IPS-20b (cell line): ENCODE results near the gene C11orf54.

ENCODE experiments used
- H3K27ac ChIP-seq: one replicate; pipeline ENCODE4 v1.5.1; 2013; ENCODE audit warnings: low read length
- H3K27me3 ChIP-seq: 2 replicates; pipeline ENCODE4 v1.6.1; 2013; ENCODE audit warnings: mild to moderate bottlenecking, low read length, inconsistent platforms; ENCODE audit not compliant: insufficient read depth
- H3K36me3 ChIP-seq: 2 replicates; pipeline ENCODE4 v1.6.1; 2013; ENCODE audit warnings: low read depth, mild to moderate bottlenecking, inconsistent platforms, low read length, moderate library complexity; ENCODE audit not compliant: insufficient read depth
- H3K4me1 ChIP-seq: 2 replicates; pipeline ENCODE4 v1.6.1; 2013; ENCODE audit warnings: mild to moderate bottlenecking, control low read depth, inconsistent platforms, low read length, moderate library complexity; ENCODE audit not compliant: insufficient read depth
- H3K4me3 ChIP-seq: 2 replicates; pipeline ENCODE4 v1.5.1; 2013; ENCODE audit warnings: mild to moderate bottlenecking, low read length, inconsistent platforms
- H3K9ac ChIP-seq: 2 replicates; pipeline ENCODE4 v1.6.1; 2013; ENCODE audit warnings: low read depth, mild to moderate bottlenecking, inconsistent platforms, low read length, moderate library complexity
- H3K9me3 ChIP-seq: 2 replicates; pipeline ENCODE4 v1.6.1; 2013; ENCODE audit warnings: mild to moderate bottlenecking, low read depth, low read length, inconsistent platforms; ENCODE audit not compliant: insufficient read depth

C11orf54 gene

DNA sequence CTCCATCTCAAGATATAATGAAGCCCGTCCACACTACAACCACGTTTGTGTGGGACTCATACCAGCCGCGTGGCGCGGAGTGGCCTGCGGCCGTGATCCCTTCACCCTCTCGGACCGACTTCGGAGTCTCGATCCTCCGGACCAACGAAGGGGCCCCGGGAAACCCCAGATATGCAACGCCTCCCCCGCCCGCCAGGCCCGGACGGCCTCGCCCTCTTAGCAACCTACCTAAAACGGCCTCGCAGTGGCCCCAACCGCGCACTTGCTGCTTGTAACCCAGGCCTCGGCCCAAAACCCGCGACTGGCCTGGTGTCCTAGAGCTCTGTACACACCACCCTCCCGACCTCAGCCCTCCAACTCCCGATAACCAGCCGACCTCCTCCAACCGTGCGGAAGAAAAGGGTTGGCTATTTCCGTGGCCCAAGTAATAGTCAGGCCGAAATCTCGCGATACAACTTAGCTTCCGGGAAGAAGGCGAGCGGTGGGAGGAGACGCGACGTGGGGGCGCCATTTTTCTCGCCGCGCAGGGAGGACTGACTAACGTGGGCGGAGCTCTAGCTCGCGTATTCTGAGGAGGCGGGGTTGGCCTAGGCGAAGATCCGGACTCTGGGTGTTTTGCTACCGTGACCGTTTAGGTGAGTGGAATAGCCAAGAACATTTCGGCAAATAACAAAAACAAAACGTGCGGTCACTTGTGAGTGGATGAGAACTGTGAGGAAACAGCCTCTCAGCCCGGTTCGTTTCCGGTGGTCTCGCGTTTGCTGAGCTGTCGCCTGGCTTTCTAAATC, at the start of gene C11orf54, which contains the start of gene TAF1D:
C11orf54 (plus strand) TSS at position 579 of the 788 bp plus-strand sequence. CDS start 5,722 bp downstream, outside the sequence.
TAF1D (minus strand) TSS at position 402 of the 788 bp plus-strand sequence. CDS start 2,191 bp downstream, outside the sequence.
- Histone ChIP-seq H3K36me3 (peaks cover 43% of the 10 kb centered on the region), H3K9me3 (no peaks in the 10 kb centered on the region), H3K27me3 (no peaks in the 10 kb centered on the region), H3K27ac (peak within 1 kb of the TSS; percentile 93), H3K4me1 (peaks cover 14% of the 10 kb centered on the region), H3K9ac (peak within 1 kb of the TSS; percentile 100), H3K4me3 (peak within 1 kb of the TSS; percentile 99)

DNA sequence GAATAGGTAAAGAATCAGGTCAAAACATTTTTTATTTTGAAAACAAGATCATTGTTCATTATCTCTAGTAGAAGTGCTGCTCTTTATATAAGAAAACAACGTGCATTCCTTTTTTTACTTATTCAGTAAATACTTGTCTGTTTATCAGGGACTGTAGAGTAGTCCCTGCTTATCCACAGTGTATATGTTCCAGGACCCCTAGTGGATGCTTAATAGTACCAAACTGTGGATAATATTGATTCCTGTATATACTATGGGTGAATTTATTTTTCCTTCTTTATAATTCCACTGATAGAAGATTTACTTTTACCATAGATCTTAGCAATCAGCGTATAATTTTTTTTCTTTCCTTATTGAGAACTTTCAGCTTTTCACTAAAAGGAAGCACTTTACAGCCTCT, 47.4 kb upstream of the C11orf54 start:
- H3K4me1 ChIP-seq, result no peaks in the 10 kb centered on the region
- no peak overlapping the region for H3K4me3 ChIP-seq
- H3K9ac ChIP-seq, result no peak overlapping the region
- no peaks in the 10 kb centered on the region for H3K27me3 ChIP-seq
- H3K36me3 ChIP-seq, result peaks cover 88% of the 10 kb centered on the region
- no peak overlapping the region for H3K27ac ChIP-seq
- no peaks in the 10 kb centered on the region for H3K9me3 ChIP-seq

DNA sequence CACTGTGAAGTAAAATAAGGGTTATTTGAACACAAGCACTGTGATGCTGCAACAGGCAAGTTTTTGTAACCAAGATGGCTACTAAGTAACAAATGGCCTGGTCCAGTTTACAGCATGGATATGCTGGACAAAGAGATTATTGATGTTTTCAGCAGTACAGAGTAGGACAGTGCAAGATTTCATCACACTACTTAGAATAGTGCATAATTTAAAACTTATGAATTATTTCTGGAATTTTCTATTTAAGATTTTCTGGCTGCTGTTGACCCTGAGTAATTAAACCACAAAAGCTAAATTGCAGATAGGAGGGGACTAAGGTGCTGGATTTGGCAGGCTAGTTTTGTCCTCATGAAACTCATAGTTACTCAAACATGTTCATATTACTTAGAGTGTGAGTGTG, 46.9 kb upstream of the C11orf54 start:
- no peak overlapping the region for H3K27ac ChIP-seq
- no peaks in the 10 kb centered on the region for H3K9me3 ChIP-seq
- no peak overlapping the region for H3K9ac ChIP-seq
- H3K4me1 ChIP-seq, result no peaks in the 10 kb centered on the region
- H3K4me3 ChIP-seq, result no peak overlapping the region
- H3K27me3 ChIP-seq, result no peaks in the 10 kb centered on the region
- peaks cover 88% of the 10 kb centered on the region for H3K36me3 ChIP-seq

DNA sequence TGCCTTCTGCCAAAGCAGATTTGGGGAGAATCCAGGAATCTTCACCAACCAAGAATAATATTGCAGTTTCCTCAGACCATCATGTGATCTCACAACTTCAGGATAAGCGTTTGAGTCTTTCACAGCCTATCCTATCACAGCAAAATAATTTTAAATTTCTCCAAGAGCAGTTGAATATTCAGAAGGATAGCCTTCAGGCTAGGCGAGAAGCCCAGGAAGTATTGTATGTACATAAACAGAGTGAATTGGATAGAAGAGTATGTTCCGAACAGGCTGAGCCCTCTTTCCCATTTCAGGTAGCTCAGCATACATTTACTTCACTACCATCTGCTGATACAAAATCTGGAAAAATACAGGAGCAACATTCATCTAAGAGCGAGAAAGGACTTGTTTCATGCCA, 43.9 kb upstream of the C11orf54 start:
- H3K27ac ChIP-seq, result no peak overlapping the region
- no peaks in the 10 kb centered on the region for H3K27me3 ChIP-seq
- no peaks in the 10 kb centered on the region for H3K9me3 ChIP-seq
- peaks cover 91% of the 10 kb centered on the region for H3K36me3 ChIP-seq
- no peak overlapping the region for H3K9ac ChIP-seq
- H3K4me3 ChIP-seq, result no peak overlapping the region
- H3K4me1 ChIP-seq, result no peaks in the 10 kb centered on the region

DNA sequence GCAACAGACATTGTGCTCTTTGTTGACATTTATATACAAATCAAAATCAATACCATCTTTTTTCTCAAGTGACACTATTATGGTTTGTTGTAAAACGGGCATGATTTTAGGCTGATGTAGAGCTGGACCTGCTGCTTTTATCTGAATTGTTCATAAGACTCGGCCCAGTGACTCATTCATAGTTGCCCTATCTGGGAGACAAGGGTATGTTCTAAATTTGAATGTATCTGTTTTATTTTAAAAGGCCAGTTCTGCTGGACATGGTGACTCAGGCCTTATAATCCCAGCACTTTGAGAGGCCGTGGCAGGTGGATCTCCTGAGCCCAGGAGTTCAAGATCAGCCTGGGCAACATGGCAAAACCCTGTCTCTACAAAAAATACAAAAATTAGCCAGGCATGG, 40.6 kb upstream of the C11orf54 start:
- H3K4me1 ChIP-seq, result no peaks in the 10 kb centered on the region
- H3K36me3 ChIP-seq, result peaks cover 90% of the 10 kb centered on the region
- no peak overlapping the region for H3K4me3 ChIP-seq
- H3K9me3 ChIP-seq, result no peaks in the 10 kb centered on the region
- H3K27ac ChIP-seq, result no peak overlapping the region
- H3K27me3 ChIP-seq, result no peaks in the 10 kb centered on the region
- H3K9ac ChIP-seq, result no peak overlapping the region

DNA sequence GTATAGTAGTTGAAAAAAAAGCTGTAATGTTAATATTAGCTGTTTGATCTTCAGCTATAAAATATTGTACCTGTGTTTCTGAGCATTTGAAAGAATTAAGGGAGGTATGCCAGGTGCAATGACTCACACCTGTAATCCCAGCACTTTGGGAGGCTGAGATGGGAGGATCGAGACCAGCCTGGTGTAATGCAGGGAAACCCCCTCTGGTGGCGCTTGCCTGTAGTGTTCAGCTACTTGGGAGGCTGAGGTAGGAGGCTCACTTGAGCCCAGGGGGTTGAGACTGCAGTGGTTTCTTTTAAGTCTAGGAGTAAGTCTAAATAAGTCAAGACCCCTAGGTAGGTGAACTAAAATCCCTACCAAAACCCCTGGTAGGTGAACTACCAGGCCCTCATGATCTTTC, 37.2 kb upstream of the C11orf54 start:
- no peak overlapping the region for H3K4me3 ChIP-seq
- H3K9ac ChIP-seq, result no peak overlapping the region
- H3K9me3 ChIP-seq, result peaks cover 3% of the 10 kb centered on the region; the same call in 1 of the 2 replicates
- H3K27me3 ChIP-seq, result no peaks in the 10 kb centered on the region
- peaks cover 88% of the 10 kb centered on the region for H3K36me3 ChIP-seq
- H3K27ac ChIP-seq, result no peak overlapping the region
- no peaks in the 10 kb centered on the region for H3K4me1 ChIP-seq

DNA sequence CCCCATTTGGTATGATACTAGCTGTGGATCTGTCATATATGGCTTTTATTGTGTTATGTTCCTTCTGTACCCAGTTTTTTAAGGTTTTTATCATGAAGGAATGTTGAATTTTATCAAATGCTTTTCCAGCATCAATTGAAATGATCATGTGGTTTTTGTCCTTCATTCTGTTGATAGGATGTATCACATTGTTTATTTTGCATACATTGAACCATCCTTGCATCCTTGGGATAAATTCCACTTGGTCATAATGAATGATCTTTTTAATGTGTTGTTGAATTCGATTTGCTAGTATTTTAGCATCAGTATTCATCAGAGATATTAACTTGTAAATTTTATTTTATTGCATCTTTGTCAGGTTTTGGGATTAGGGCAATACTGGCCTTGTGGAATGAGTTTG, 31.2 kb upstream of the C11orf54 start:
- Histone ChIP-seq H3K36me3 (peaks cover 76% of the 10 kb centered on the region), H3K27me3 (no peaks in the 10 kb centered on the region)

DNA sequence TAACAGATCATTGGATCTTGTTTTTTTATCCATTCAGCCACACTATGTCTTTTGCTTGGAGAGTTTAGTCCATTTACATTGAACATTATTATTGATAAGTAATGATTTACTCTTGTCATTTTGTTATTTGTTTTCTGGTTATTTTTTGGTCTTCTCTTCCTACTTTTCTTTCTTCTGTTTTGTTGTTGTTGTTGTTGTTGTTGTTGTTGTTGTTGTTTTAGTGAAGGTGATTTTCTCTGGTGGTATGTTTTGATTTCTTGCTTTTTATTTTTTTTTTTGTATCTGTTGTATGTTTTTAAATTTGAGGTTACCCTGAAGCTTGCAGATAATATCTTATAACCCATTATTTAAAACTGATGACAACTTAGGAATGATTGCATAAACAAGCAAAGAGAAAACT, 28.8 kb upstream of the C11orf54 start:
- no peaks in the 10 kb centered on the region for H3K27me3 ChIP-seq
- H3K4me3 ChIP-seq, result no peak overlapping the region
- peaks cover 76% of the 10 kb centered on the region for H3K36me3 ChIP-seq

More for the DNA sequence above, 31.2 kb upstream of the C11orf54 start:
- no peaks in the 10 kb centered on the region for H3K4me1 ChIP-seq
- H3K9me3 ChIP-seq, result peaks cover 11% of the 10 kb centered on the region; the same call in 1 of the 2 replicates
- H3K4me3 ChIP-seq, result no peak overlapping the region
- no peak overlapping the region for H3K9ac ChIP-seq
- H3K27ac ChIP-seq, result no peak overlapping the region

DNA sequence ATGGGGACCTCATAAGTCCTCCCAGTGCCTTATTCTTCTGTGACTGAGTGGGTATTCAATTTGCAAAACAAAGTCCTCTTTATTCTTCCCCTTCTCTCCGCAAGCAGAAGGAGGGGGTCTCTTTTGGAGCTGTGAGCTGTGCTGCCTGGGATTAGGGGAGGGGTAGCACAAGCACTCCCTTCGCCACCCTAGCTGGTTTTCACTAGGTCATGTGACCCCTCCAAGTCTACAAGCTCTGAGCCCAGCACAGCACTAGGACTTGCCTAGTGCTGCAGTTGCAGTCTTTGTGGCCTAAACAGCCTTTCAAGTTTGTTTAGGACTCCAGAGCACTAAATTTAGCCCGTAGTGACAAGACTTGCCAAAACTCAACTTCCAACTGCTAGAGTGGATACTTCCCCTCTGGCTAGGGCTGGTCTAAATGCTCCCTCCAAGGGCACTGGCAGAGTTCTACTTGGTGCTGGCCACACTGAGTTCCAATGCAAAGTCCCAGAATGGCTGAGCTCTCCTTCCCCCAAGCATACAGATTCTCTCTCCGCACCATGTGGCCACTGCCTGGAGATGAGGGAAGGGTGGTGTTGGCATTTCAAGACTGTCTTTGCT, 25.6 kb upstream of the C11orf54 start:
- no peaks in the 10 kb centered on the region for H3K9me3 ChIP-seq
- H3K36me3 ChIP-seq, result peaks cover 49% of the 10 kb centered on the region
- H3K4me3 ChIP-seq, result no peak overlapping the region
- H3K27ac ChIP-seq, result no peak overlapping the region
- H3K9ac ChIP-seq, result no peak overlapping the region
- H3K27me3 ChIP-seq, result no peaks in the 10 kb centered on the region
- no peaks in the 10 kb centered on the region for H3K4me1 ChIP-seq

More for the DNA sequence above, 28.8 kb upstream of the C11orf54 start:
- Histone ChIP-seq H3K9me3 (peaks cover 11% of the 10 kb centered on the region; the same call in 1 of the 2 replicates), H3K9ac (no peak overlapping the region), H3K4me1 (no peaks in the 10 kb centered on the region), H3K27ac (no peak overlapping the region)

DNA sequence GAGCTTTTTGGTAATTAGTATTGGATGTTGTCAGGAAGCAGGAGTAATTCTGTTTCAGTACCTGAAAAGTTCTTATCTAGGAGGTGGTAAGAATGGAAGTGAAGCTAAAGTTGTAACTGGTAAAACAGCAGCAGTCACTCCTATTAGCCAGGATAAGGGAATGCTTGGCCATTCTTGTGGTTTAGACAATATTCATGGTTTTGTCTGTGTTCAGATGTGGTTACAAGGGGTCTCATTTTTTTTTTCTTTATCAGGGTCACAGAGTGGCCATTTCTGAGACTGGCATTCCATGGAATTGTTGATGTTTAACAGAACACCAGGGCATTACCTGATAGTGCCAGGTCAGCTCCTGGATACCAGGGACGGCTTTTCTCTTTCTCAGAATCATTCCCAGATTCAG, 24.0 kb upstream of the C11orf54 start:
- Histone ChIP-seq H3K27me3 (no peaks in the 10 kb centered on the region), H3K4me3 (no peak overlapping the region), H3K4me1 (no peaks in the 10 kb centered on the region), H3K9me3 (no peaks in the 10 kb centered on the region), H3K27ac (no peak overlapping the region), H3K9ac (no peak overlapping the region), H3K36me3 (peaks cover 57% of the 10 kb centered on the region)

DNA sequence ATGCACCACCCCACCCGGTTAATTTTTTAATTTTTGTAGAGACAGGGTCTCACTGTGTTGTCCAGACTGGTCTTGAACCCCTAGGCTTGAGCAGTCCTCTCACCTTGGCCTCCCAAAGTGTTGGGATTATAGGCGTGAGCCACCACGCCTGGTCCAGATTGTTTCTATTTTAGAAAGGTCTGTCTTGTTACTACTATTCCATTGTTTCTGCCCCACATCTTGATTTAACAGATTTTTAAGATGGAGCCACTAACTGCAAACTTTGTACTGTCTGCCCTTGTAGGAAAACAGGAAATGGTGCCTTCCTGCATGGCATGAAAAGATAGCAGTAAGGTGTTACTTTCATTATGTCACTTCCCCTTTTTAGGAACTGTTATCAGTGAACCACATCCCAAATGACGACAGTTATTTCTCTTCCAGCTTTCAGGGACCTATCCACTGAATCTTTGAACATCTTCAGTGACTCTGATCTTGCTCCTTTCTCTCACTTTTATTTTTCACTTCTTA, 23.4 kb upstream of the C11orf54 start:
- no peak overlapping the region for H3K4me3 ChIP-seq
- no peak overlapping the region for H3K9ac ChIP-seq
- no peaks in the 10 kb centered on the region for H3K9me3 ChIP-seq
- no peaks in the 10 kb centered on the region for H3K4me1 ChIP-seq
- H3K36me3 ChIP-seq, result peaks cover 56% of the 10 kb centered on the region
- H3K27me3 ChIP-seq, result no peaks in the 10 kb centered on the region
- no peak overlapping the region for H3K27ac ChIP-seq

DNA sequence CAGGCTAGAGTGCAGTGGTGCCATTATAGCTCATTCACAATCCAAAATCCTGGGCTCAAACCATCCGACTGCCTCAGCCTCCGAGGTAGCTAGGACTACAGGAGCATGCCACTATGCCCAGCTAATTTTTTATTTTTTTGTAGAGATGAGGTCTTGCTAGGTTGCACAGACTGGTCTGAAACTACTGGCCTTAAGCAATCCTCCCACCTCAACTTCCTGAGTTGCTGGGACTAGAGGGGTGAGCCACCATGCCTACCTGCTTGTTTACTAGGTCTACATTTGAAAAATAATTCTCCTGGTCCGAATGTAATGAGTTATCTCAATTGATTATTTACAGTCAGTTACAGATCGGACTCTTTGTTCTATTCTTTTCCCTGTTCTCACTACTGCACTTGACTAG, 22.2 kb upstream of the C11orf54 start:
- no peak overlapping the region for H3K9ac ChIP-seq
- H3K9me3 ChIP-seq, result no peaks in the 10 kb centered on the region
- H3K4me3 ChIP-seq, result no peak overlapping the region
- no peaks in the 10 kb centered on the region for H3K4me1 ChIP-seq
- H3K27ac ChIP-seq, result no peak overlapping the region
- peaks cover 64% of the 10 kb centered on the region for H3K36me3 ChIP-seq
- no peaks in the 10 kb centered on the region for H3K27me3 ChIP-seq
